ENCODE results near the gene MYRF.

DNA sequence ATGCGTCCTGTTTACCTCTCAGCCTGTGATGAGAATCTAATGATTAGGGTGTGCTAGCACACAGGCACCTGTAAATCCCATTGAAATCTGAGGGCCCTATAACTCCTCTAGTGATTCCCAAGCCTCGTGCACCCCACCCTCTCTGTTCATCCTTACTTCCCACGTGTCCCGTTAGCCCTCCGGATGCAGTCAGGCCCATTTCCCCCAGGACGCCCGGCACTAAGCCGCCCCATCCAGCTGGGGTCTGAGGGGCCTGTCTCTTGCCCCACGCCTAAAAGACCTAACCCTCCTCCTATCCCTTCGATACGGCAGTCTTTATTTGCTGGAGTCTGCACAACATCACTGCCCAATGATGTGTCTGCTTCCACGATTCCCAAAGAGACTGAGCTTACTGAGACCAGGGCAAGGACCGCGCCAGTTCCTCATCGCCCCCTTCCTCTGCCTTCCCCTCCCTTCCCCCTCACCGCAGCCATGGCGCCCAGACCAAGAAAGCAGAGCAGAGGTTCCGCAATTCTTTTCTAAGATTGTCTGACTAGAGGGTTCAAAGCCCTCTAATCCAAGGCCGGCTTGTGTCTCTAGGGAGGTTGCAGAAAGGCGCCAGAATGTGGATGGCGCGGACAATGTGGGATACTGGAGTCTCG, 74.6 kb downstream of the MYRF start:
- no peak for TF ChIP-seq POLR2A (IDR thresholded peaks at IDR 0.05)
- TF ChIP-seq, protein P1, sequence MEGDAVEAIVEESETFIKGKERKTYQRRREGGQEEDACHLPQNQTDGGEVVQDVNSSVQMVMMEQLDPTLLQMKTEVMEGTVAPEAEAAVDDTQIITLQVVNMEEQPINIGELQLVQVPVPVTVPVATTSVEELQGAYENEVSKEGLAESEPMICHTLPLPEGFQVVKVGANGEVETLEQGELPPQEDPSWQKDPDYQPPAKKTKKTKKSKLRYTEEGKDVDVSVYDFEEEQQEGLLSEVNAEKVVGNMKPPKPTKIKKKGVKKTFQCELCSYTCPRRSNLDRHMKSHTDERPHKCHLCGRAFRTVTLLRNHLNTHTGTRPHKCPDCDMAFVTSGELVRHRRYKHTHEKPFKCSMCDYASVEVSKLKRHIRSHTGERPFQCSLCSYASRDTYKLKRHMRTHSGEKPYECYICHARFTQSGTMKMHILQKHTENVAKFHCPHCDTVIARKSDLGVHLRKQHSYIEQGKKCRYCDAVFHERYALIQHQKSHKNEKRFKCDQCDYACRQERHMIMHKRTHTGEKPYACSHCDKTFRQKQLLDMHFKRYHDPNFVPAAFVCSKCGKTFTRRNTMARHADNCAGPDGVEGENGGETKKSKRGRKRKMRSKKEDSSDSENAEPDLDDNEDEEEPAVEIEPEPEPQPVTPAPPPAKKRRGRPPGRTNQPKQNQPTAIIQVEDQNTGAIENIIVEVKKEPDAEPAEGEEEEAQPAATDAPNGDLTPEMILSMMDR (IDR thresholded peaks at IDR 0.05): no peak

All from stomach (tissue), 4 donors.